H9 (cell line): Measurements from ENCODE around the gene COA7. TPM values are rescaled to one million over a fixed set of nuclear protein-coding genes. Genes with fewer than 3 reads are reported as not detected.
A peak's percentile ranks its signal among the peaks of the same experiment; 100 is the strongest.

ENCODE experiments used
- DNase-seq: peaks from one replicate; pipeline ENCODE4 v3.0.0-alpha.2; 2017
- H2AFZ ChIP-seq: one replicate; pipeline ENCODE4 v1.6.1; 2013; ENCODE audit warnings: mild to moderate bottlenecking, low read length, control low read depth, moderate library complexity
- H2AK5ac ChIP-seq: 2 replicates; pipeline ENCODE4 v1.6.1; 2013; ENCODE audit warnings: low read length, control low read depth, mixed read lengths; ENCODE audit not compliant: insufficient read length
- H2BK120ac ChIP-seq: one replicate; pipeline ENCODE4 v1.6.1; 2013; ENCODE audit warnings: low read depth, mild to moderate bottlenecking, low read length, control low read depth, inconsistent platforms; ENCODE audit not compliant: poor library complexity, severe bottlenecking
- H2BK12ac ChIP-seq: 2 replicates; pipeline ENCODE4 v1.6.1; 2013; ENCODE audit warnings: low read length, control low read depth, mixed read lengths, low read depth; ENCODE audit not compliant: insufficient read length
- H2BK15ac ChIP-seq: 2 replicates; pipeline ENCODE4 v1.6.1; 2013; ENCODE audit warnings: low read depth, low read length, control low read depth
- H2BK20ac ChIP-seq: one replicate; pipeline ENCODE4 v1.6.1; 2013; ENCODE audit warnings: low read depth, mild to moderate bottlenecking, low read length, control low read depth, inconsistent platforms; ENCODE audit not compliant: poor library complexity, severe bottlenecking
- H2BK5ac ChIP-seq: 2 replicates; pipeline ENCODE4 v1.6.1; 2013; ENCODE audit warnings: low read length, control low read depth, mixed read lengths; ENCODE audit not compliant: insufficient read length
- H3K14ac ChIP-seq: 2 replicates; pipeline ENCODE4 v1.6.1; 2013; ENCODE audit warnings: low read length, control low read depth; ENCODE audit not compliant: insufficient read depth
- H3K18ac ChIP-seq: 2 replicates; pipeline ENCODE4 v1.6.1; 2013; ENCODE audit warnings: low read depth, mild to moderate bottlenecking, mixed read lengths, low read length, control low read depth; ENCODE audit not compliant: insufficient read length
- H3K23ac ChIP-seq: 2 replicates; pipeline ENCODE4 v1.6.1; 2013; ENCODE audit warnings: low read length, control low read depth, mixed read lengths, low read depth; ENCODE audit not compliant: insufficient read length
- H3K23me2 ChIP-seq: 2 replicates; pipeline ENCODE4 v1.6.1; 2013; ENCODE audit warnings: low read depth, mild to moderate bottlenecking, mixed read lengths, low read length, control low read depth; ENCODE audit not compliant: insufficient read length, poor library complexity, severe bottlenecking
- H3K27ac ChIP-seq: 2 replicates; pipeline ENCODE4 v1.5.1; 2013; ENCODE audit warnings: low read length, control low read depth, mixed read lengths, low read depth; ENCODE audit not compliant: insufficient read length
- H3K27me3 ChIP-seq: 2 replicates; pipeline ENCODE4 v1.6.1; 2013; ENCODE audit warnings: low read length, control low read depth, inconsistent platforms; ENCODE audit not compliant: insufficient read depth
- H3K4ac ChIP-seq: 2 replicates; pipeline ENCODE4 v1.6.1; 2013; ENCODE audit warnings: low read depth, mild to moderate bottlenecking, control low read depth, inconsistent platforms, low read length, moderate library complexity
- H3K4me1 ChIP-seq: 2 replicates; pipeline ENCODE4 v1.6.1; 2013; ENCODE audit warnings: low read length, control low read depth, inconsistent platforms; ENCODE audit not compliant: insufficient read depth
- H3K4me2 ChIP-seq: 2 replicates; pipeline ENCODE4 v1.6.1; 2013; ENCODE audit warnings: low read length, control low read depth, mixed read lengths; ENCODE audit not compliant: insufficient read length, insufficient read depth
- H3K56ac ChIP-seq: 2 replicates; pipeline ENCODE4 v1.6.1; 2013; ENCODE audit warnings: low read depth, mild to moderate bottlenecking, mixed read lengths, low read length, control low read depth; ENCODE audit not compliant: insufficient read length
- H3K79me1 ChIP-seq: 2 replicates; pipeline ENCODE4 v1.6.1; 2013; ENCODE audit warnings: low read depth, mild to moderate bottlenecking, moderate library complexity, low read length, control low read depth, inconsistent platforms; ENCODE audit not compliant: insufficient read depth, poor library complexity, severe bottlenecking
- H3K79me2 ChIP-seq: 2 replicates; pipeline ENCODE4 v1.6.1; 2013; ENCODE audit warnings: low read length, control low read depth, inconsistent platforms; ENCODE audit not compliant: insufficient read depth
- H3K9ac ChIP-seq: 2 replicates; pipeline ENCODE4 v1.6.1; 2013; ENCODE audit warnings: low read length, control low read depth, mixed read lengths; ENCODE audit not compliant: insufficient read length; ENCODE audit errors: extremely low read depth
- H3K9me3 ChIP-seq: one replicate; pipeline ENCODE4 v1.6.1; 2013; ENCODE audit warnings: low read depth, low read length, inconsistent platforms; ENCODE audit not compliant: control insufficient read depth
- H3T11ph ChIP-seq: one replicate; pipeline ENCODE4 v1.6.1; 2013; ENCODE audit warnings: mild to moderate bottlenecking, low read length, control low read depth, inconsistent platforms
- H4K20me1 ChIP-seq: one replicate; pipeline ENCODE4 v1.6.1; 2013; ENCODE audit not compliant: control insufficient read depth, insufficient read length, insufficient read depth
- H4K5ac ChIP-seq: 2 replicates; pipeline ENCODE4 v1.6.1; 2013; ENCODE audit warnings: low read depth, mild to moderate bottlenecking, mixed read lengths, low read length, control low read depth; ENCODE audit not compliant: insufficient read length
- H4K8ac ChIP-seq: replicated peaks from 2 replicates; pipeline ENCODE4 v1.6.1; 2013; ENCODE audit warnings: low read length, control low read depth, mixed read lengths, low read depth; ENCODE audit not compliant: insufficient read length
- H4K91ac ChIP-seq: 2 replicates; pipeline ENCODE4 v1.6.1; 2013; ENCODE audit warnings: low read depth, mild to moderate bottlenecking, moderate library complexity, mixed read lengths, low read length, control low read depth; ENCODE audit not compliant: insufficient read length
- H3K27ac Mint-ChIP-seq, 3 experiments: 2 replicates in 2 of 3; 3 replicates in 1 of 3; pipeline ENCODE4 v1.8.0; 2020 to 2021; ENCODE audit warnings: mixed read lengths in 3 of 3, mild to moderate bottlenecking in 1 of 3, moderate library complexity in 1 of 3
- H3K27me3 Mint-ChIP-seq: 2 replicates; pipeline ENCODE4 v1.8.0; 2021; ENCODE audit warnings: low read depth, mild to moderate bottlenecking, moderate library complexity, mixed read lengths
- H3K36me3 Mint-ChIP-seq, 3 experiments: 2 replicates in 2 of 3; 3 replicates in 1 of 3; pipeline ENCODE4 v1.8.0; 2020 to 2021; ENCODE audit warnings: low read depth in 3 of 3, mixed read lengths in 3 of 3; ENCODE audit not compliant: insufficient read depth in 1 of 3
- H3K4me1 Mint-ChIP-seq, 2 experiments: 2 replicates each; pipeline ENCODE4 v1.8.0; 2020; ENCODE audit warnings: mixed read lengths in 2 of 2
- H3K4me3 Mint-ChIP-seq, 2 experiments: 2 replicates in 1 of 2; 3 replicates in 1 of 2; pipeline ENCODE4 v1.8.0; 2020 to 2021; ENCODE audit warnings: mild to moderate bottlenecking in 2 of 2, mixed read lengths in 2 of 2, moderate library complexity in 1 of 2
- H3K9me3 Mint-ChIP-seq, 2 experiments: 2 replicates in 1 of 2; 3 replicates in 1 of 2; pipeline ENCODE4 v1.8.0; 2020; ENCODE audit warnings: mild to moderate bottlenecking in 2 of 2, mixed read lengths in 2 of 2, moderate library complexity in 1 of 2
- CTCF ChIP-seq: fragments of 200-600 bp; sonication (generic); conservative IDR thresholded peaks from 3 replicates; pipeline ENCODE4 v1.8.0; 2021; ENCODE audit warnings: antibody characterized with exemption, mild to moderate bottlenecking
- WGBS: extraction: QIAGEN DNeasy Blood & Tissue Kit; methylation state at CpG from one replicate; pipeline ENCODE4 v1.1.7; 2013; ENCODE audit warnings: missing lambda C conversion rate, low lambda C conversion rate, mixed read lengths; ENCODE audit not compliant: insufficient read length; ENCODE audit errors: extremely low coverage; 5-methylcytosine and 5-hydroxymethylcytosine counted together
- total RNA-seq: library from RNA; stranded (reverse); gene quantifications from 2 replicates; pipeline ENCODE4 v1.2.1, GENCODE V29; 2021

Gene COA7
- total RNA-seq, 1 experiment from 2014 or later = 69.1 TPM

GRCh38 chr1:52726265-52727113, 28.3 kb upstream of the COA7 start, which contains the start of gene ZYG11B:
Gene ZYG11B (plus strand): TSS chr1:52726453. CDS start chr1:52726654, 201 bp downstream.
- Histone ChIP-seq H4K20me1 (no peaks in the 10 kb centered on the region), H3T11ph (no peak within 1 kb of the TSS), H3K4me2 (peak within 1 kb of the TSS; percentile 93), H2AK5ac (no peak within 1 kb of the TSS), H3K27ac (no peak within 1 kb of the TSS), H3K23me2 (peaks cover 9% of the 10 kb centered on the region), H2BK5ac (no peak within 1 kb of the TSS), H3K4ac (no peak within 1 kb of the TSS), H3K9ac (peak within 1 kb of the TSS; percentile 74), H3K79me1 (peaks cover 10% of the 10 kb centered on the region), H2BK120ac (no peak within 1 kb of the TSS), H4K8ac (no peak within 1 kb of the TSS), H2BK20ac (no peak within 1 kb of the TSS), H3K18ac (no peak within 1 kb of the TSS), H3K79me2 (peaks cover 3% of the 10 kb centered on the region; the same call in 1 of the 2 replicates), H4K5ac (no peak within 1 kb of the TSS), H3K4me1 (no peaks in the 10 kb centered on the region), H4K91ac (no peak within 1 kb of the TSS), H3K14ac (peak within 1 kb of the TSS; percentile 77; the same call in 1 of the 2 replicates), H3K23ac (no peak within 1 kb of the TSS), H2BK12ac (no peak within 1 kb of the TSS), H3K56ac (no peak within 1 kb of the TSS), H2AFZ (peak within 1 kb of the TSS; percentile 86), H3K9me3 (no peaks in the 10 kb centered on the region), H3K27me3 (no peaks in the 10 kb centered on the region), H2BK15ac (no peak within 1 kb of the TSS)
- Mint-ChIP-seq H3K9me3 (no peaks in the 10 kb centered on the region), H3K4me1 (peaks cover 9 to 29% of the 10 kb centered on the region in 2 experiments), H3K27ac (peak within 1 kb of the TSS; percentile 3 to 89 (median 65); a peak in 3 of 7 replicates), H3K4me3 (peak within 1 kb of the TSS; percentile 87 to 94), H3K36me3 (peaks cover 0 to 5% (median 0%) of the 10 kb centered on the region in 3 experiments; a peak in 2 of 7 replicates), H3K27me3 (no peaks in the 10 kb centered on the region)
- WGBS = no CpG with 5 or more reads among the region's 59 CpGs
- peak; percentile 91 for DNase-seq
- TF ChIP-seq CTCF = no peak
